ENCODE data around the gene PLBD2. TPM values are rescaled to one million over a fixed set of nuclear protein-coding genes. Genes with fewer than 3 reads are reported as not detected.

PLBD2 gene
- total RNA-seq, 1 donor from 2014 or later, result 4.9 TPM

DNA sequence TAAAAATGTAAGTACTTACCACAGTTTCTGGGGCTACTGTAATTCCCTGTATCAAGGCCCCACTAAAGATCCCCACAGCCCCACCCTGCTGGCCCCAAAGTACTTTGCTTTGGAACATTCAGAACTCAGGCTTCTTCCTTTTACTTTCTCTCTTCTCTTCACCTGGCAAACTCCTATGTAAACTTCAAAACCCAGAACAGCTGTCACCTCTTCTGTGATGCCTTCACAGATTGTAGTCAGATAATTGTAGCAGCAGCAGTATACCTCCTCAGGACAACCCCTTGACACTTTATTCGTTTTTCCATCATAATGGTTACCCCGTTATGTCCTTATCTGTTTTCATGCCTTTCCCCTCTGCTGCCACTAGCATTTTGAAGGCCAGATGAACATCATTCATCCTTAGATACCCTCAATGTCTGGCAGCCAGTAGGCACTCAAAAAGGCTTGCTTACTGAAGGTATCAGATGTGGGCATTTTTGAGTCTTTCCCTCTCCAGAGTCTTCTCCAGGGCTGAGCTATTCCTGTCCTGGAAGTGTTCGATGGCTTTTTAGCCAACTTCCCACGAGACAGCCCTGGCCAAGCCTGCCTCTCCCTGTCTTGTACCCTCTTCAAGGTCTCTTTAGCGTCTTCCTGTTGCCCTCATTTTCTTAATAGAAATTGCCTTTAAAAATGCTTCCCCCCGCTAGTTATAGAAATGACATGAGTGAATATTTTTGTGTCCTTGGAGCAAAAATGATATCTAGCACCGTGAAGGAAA, 7.4 kb downstream of the PLBD2 start:
- Histone ChIP-seq H3K79me2 (ENCODE audit: low read depth) (no peaks in the 10 kb centered on the region), H3F3A (ENCODE audit: low read depth) (no peaks in the 10 kb centered on the region), H3K4me2 (no peak overlapping the region), H3K27ac (no peak overlapping the region), H4K20me1 (ENCODE audit: low read depth) (peaks cover 3% of the 10 kb centered on the region), H3K9ac (no peak overlapping the region), H3K36me3 (no peaks in the 10 kb centered on the region), H3K27me3 (no peaks in the 10 kb centered on the region), H3K4me3 (no peak overlapping the region), H2AFZ (replicated peaks) (no peak overlapping the region), H3K9me3 (ENCODE audit: low read depth) (no peaks in the 10 kb centered on the region), H3K4me1 (no peaks in the 10 kb centered on the region)
- no peak for TF ChIP-seq EZH2phosphoT487 (IDR thresholded peaks at IDR 0.05)
- no peak for TF ChIP-seq EZH2 (IDR thresholded peaks at IDR 0.05)
- TF ChIP-seq, protein P1, sequence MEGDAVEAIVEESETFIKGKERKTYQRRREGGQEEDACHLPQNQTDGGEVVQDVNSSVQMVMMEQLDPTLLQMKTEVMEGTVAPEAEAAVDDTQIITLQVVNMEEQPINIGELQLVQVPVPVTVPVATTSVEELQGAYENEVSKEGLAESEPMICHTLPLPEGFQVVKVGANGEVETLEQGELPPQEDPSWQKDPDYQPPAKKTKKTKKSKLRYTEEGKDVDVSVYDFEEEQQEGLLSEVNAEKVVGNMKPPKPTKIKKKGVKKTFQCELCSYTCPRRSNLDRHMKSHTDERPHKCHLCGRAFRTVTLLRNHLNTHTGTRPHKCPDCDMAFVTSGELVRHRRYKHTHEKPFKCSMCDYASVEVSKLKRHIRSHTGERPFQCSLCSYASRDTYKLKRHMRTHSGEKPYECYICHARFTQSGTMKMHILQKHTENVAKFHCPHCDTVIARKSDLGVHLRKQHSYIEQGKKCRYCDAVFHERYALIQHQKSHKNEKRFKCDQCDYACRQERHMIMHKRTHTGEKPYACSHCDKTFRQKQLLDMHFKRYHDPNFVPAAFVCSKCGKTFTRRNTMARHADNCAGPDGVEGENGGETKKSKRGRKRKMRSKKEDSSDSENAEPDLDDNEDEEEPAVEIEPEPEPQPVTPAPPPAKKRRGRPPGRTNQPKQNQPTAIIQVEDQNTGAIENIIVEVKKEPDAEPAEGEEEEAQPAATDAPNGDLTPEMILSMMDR (IDR thresholded peaks at IDR 0.05), result no peak
- Mint-ChIP-seq H3K9me3 (no peaks in the 10 kb centered on the region), H3K27ac (no peak overlapping the region), H3K4me1 (peaks cover 3% of the 10 kb centered on the region), H3K27me3 (ENCODE audit: insufficient read depth, low read depth) (no peaks in the 10 kb centered on the region), H3K36me3 (peaks cover 5% of the 10 kb centered on the region), H3K4me3 (no peak overlapping the region)
- DNase-seq (ENCODE audit: low spot score), result no peak

DNA sequence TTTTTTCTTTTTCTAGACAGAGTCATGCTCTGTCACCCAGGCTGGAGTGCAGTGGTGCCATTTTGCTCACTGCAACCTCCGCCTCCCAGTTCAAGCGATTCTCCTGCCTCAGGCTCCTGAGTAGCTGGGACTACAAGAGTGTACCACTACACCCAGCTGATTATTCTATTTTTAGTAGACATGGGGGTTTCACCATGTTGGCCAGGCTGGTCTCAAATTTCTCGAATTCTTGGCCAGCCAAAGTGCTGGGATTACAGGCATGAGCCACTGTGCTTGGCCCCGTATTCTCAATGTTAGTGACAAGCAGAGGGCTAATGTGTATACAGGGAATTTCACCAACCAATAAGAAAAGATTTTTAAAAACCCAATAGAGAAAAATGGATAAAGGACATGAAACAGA, 8.4 kb downstream of the PLBD2 start:
- H3K4me3 ChIP-seq, result no peak overlapping the region
- Mint-ChIP-seq H3K36me3 (peaks cover 7% of the 10 kb centered on the region), H3K9me3 (no peaks in the 10 kb centered on the region), H3K4me3 (no peak overlapping the region), H3K27me3 (ENCODE audit: insufficient read depth, low read depth) (peaks cover 2% of the 10 kb centered on the region), H3K27ac (no peak overlapping the region), H3K4me1 (peaks cover 3% of the 10 kb centered on the region)
- H3K9ac ChIP-seq, result no peak overlapping the region
- H3K27me3 ChIP-seq, result no peaks in the 10 kb centered on the region
- no peak overlapping the region for H2AFZ ChIP-seq (replicated peaks)
- H3K4me1 ChIP-seq, result no peaks in the 10 kb centered on the region
- no peaks in the 10 kb centered on the region for H3K9me3 ChIP-seq (ENCODE audit: low read depth)
- DNase-seq (ENCODE audit: low spot score), result no peak
- no peaks in the 10 kb centered on the region for H3K79me2 ChIP-seq (ENCODE audit: low read depth)
- TF ChIP-seq, protein P1 (IDR thresholded peaks at IDR 0.05), result no peak
- TF ChIP-seq EZH2phosphoT487 (IDR thresholded peaks at IDR 0.05), result no peak
- no peak for TF ChIP-seq EZH2 (IDR thresholded peaks at IDR 0.05)
- no peaks in the 10 kb centered on the region for H3K36me3 ChIP-seq
- H4K20me1 ChIP-seq (ENCODE audit: low read depth), result no peaks in the 10 kb centered on the region
- no peaks in the 10 kb centered on the region for H3F3A ChIP-seq (ENCODE audit: low read depth)
- H3K27ac ChIP-seq, result no peak overlapping the region
- H3K4me2 ChIP-seq, result no peak overlapping the region

DNA sequence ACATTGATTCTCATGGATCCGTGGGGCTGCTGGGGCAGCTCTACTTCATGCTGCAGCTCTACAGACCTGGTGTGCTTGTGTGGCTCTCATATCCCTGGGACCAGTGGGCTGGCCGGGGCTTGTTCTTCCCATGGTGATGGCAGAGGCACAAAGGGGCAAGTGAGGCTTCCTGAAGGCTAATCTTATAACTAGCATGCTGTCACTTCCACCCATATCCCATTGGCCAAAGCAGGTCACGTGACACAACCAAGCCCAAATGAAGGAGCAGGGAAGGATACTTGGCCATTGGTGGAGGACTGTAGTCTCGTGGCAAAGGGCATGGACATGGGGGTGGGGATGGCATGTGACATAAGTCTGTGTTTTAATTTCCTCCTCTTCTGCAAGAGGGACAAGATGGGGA, 9.9 kb downstream of the PLBD2 start:
- TF ChIP-seq EZH2phosphoT487 (IDR thresholded peaks at IDR 0.05), result no peak
- TF ChIP-seq EZH2 (IDR thresholded peaks at IDR 0.05), result no peak
- TF ChIP-seq, protein P1 (IDR thresholded peaks at IDR 0.05), result no peak
- no peaks in the 10 kb centered on the region for H4K20me1 ChIP-seq (ENCODE audit: low read depth)

More for the DNA sequence above, 9.9 kb downstream of the PLBD2 start:
- peaks cover 8% of the 10 kb centered on the region for H3K36me3 Mint-ChIP-seq
- no peaks in the 10 kb centered on the region for H3K9me3 ChIP-seq (ENCODE audit: low read depth)
- H3K4me3 ChIP-seq, result no peak overlapping the region
- H3K27ac ChIP-seq, result no peak overlapping the region
- peaks cover 3% of the 10 kb centered on the region for H3K4me1 Mint-ChIP-seq
- no peaks in the 10 kb centered on the region for H3K79me2 ChIP-seq (ENCODE audit: low read depth)
- no peaks in the 10 kb centered on the region for H3K27me3 ChIP-seq
- H3K4me1 ChIP-seq, result no peaks in the 10 kb centered on the region
- H3K4me2 ChIP-seq, result no peak overlapping the region
- no peak overlapping the region for H3K27ac Mint-ChIP-seq
- H2AFZ ChIP-seq (replicated peaks), result no peak overlapping the region
- no peaks in the 10 kb centered on the region for H3K9me3 Mint-ChIP-seq
- no peak for DNase-seq (ENCODE audit: low spot score)
- H3F3A ChIP-seq (ENCODE audit: low read depth), result no peaks in the 10 kb centered on the region
- no peak overlapping the region for H3K9ac ChIP-seq
- H3K36me3 ChIP-seq, result no peaks in the 10 kb centered on the region
- peaks cover 2% of the 10 kb centered on the region for H3K27me3 Mint-ChIP-seq (ENCODE audit: insufficient read depth, low read depth)
- H3K4me3 Mint-ChIP-seq, result no peak overlapping the region

Measured in neural progenitor cell (in vitro differentiated cells).